Activated naive CD4-positive, alpha-beta T cell treated with anti-CD3 and anti-CD28 coated beads for 36 hours (primary cell): ENCODE measurements around the gene DEPDC4. TPM values are rescaled to one million over a fixed set of nuclear protein-coding genes. Genes with fewer than 3 reads are reported as not detected.
"Not testable (repeated sequence)": the region's sequence is repeated elsewhere in the genome, so short reads cannot be mapped to it uniquely, and the experiment has no call there.

ENCODE experiments used
- CTCF ChIA-PET: fragments of 350-600 bp; sonication (Branson Sonifier 250); formaldehyde crosslinking; loops from one replicate; lab custom pipeline; 2021; ENCODE audit warnings: antibody characterized with exemption; lab: Charles Lee
- DNase-seq: peaks from one replicate; pipeline ENCODE4 v3.0.0-alpha.2; 2020
- H3K27ac Mint-ChIP-seq: one replicate; pipeline ENCODE4 v1.8.0; 2021; ENCODE audit warnings: mild to moderate bottlenecking, mixed read lengths
- H3K27me3 Mint-ChIP-seq: one replicate; pipeline ENCODE4 v1.8.0; 2021; ENCODE audit warnings: low read depth, mixed read lengths
- H3K36me3 Mint-ChIP-seq: one replicate; pipeline ENCODE4 v1.8.0; 2021; ENCODE audit warnings: low read depth, mixed read lengths
- H3K4me1 Mint-ChIP-seq: one replicate; pipeline ENCODE4 v1.8.0; 2021; ENCODE audit warnings: low read depth, mixed read lengths
- H3K4me3 Mint-ChIP-seq: one replicate; pipeline ENCODE4 v1.8.0; 2021; ENCODE audit warnings: mild to moderate bottlenecking, moderate library complexity, mixed read lengths
- H3K9me3 Mint-ChIP-seq: one replicate; pipeline ENCODE4 v1.8.0; 2021; ENCODE audit warnings: mixed read lengths
- intact Hi-C: fragments of 100-400 bp; cut with micrococcal nuclease; formaldehyde crosslinking; loops from one replicate; pipeline ENCODE4 v1.15.1; 2023
- total RNA-seq, 2 experiments: library from RNA; stranded (reverse); gene quantifications; one replicate each; pipeline ENCODE4 v1.2.3, GENCODE V29; 2021

Gene DEPDC4
- total RNA-seq: 1 to 10 TPM; 3.4 to 3.6 TPM

DNA sequence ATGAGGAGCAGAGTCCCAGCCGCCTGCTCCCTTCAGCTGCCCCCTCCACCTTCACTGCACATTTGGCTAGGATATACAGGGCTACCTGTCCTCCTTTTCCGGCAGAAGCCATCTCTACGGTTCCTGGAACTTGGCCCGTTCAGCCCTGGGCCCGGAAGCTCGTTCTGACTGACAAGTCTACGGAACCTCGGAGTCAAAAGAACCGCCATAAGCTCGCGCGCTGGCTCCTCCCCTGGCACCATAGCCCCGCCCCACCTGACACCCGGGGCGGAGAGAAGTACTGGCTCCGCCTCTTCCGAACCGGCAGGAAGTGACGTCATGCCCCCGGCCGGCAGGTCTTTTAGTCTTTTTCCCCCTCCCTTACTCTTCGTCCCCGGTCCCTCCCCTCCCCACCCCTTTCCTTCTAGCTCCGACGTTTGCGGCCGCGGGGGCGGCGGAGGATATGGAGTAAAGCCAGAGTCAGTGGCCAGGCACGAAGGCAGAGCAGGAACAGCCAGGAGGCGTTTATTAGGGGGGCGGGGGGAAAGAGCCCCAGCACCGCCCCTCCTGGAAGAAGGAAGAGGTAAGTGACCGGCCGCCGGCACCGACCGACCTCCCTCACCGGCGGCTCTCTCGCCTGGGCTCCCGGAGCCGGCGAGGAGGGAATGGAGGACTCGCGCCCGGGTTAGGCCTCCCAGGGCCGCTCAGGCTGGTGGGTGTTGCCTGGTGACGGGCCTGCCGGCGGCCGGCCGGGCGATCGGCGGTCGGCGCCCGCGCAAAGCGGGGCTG, at the start of gene DEPDC4, which contains the start of gene SCYL2:
Gene DEPDC4 (minus strand): TSS at position 245 of the 768 bp plus-strand sequence. CDS start 3 bp downstream, at position 242.
Gene SCYL2 (plus strand): TSS at position 343 of the 768 bp plus-strand sequence. CDS start 15,794 bp downstream, outside the sequence.
- CTCF ChIA-PET: interaction anchor here (2.8 kb wide), 1 partner anchor 33 kb away, joined by 9 read pairs; no protein-coding TSS in a partner anchor
- DNase-seq: peak; percentile 95
- H3K9me3 Mint-ChIP-seq: no peaks in the 10 kb centered on the region
- peaks cover 28% of the 10 kb centered on the region for H3K4me1 Mint-ChIP-seq
- H3K36me3 Mint-ChIP-seq: no peaks in the 10 kb centered on the region
- peak within 1 kb of the TSS; percentile 97 for H3K27ac Mint-ChIP-seq
- intact Hi-C loops: loop anchor here (1.0 to 5.0 kb wide), 12 partner anchors 62 to 1854 kb away; partner anchors contain the start of genes ACTR6, BLTP3B, DRAM1 and GAS2L3
- H3K27me3 Mint-ChIP-seq: no peaks in the 10 kb centered on the region
- H3K4me3 Mint-ChIP-seq: peak within 1 kb of the TSS; percentile 96

DNA sequence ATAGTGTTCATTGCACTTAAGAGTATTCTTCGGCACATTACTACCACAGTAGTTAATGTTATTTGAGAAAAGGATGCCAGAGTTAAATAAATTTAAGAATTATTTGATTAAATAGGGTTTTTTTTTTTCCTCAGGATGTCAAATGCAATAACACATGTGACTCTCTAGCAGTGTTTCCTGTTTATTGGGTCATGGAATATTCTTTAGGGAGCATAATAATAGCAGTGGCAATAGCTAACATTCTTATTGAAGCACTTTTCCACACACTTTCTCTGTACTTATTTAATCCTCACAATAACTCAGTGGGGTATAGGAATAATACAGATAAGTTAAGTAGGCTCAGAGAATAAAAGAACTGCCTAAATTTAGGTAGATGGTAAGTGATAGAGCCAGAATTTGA, 44.4 kb upstream of the DEPDC4 start:
- Mint-ChIP-seq H3K27ac (no peak overlapping the region), H3K4me3 (no peak overlapping the region), H3K9me3 (peaks cover 6% of the 10 kb centered on the region), H3K36me3 (peaks cover 17% of the 10 kb centered on the region), H3K4me1 (no peaks in the 10 kb centered on the region), H3K27me3 (no peaks in the 10 kb centered on the region)
- intact Hi-C loops: no loop called here
- DNase-seq: no peak
- CTCF ChIA-PET: no interaction called here

DNA sequence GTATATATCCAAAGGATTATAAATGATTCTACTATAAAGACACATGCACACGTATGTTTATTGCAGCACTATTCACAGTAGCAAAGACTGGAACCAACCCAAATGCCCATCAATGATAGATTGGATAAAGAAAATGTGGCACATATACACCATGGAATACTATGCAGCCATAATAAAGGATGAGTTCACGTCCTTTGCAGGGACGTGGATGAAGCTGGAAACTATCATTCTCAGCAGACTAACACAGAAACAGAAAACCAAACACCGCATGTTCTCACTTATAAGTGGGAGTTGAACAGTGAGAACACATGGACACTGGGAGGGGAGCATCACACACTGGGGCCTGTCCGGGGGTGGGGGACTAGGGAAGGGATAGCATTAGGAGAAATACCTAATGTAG, 41.3 kb upstream of the DEPDC4 start:
- intact Hi-C loops, CTCF ChIA-PET, DNase-seq, H3K4me3 Mint-ChIP-seq, H3K4me1 Mint-ChIP-seq, H3K27me3 Mint-ChIP-seq, H3K27ac Mint-ChIP-seq: not testable (repeated sequence)
- H3K9me3 Mint-ChIP-seq: peaks cover 18% of the 10 kb centered on the region
- H3K36me3 Mint-ChIP-seq: peaks cover 37% of the 10 kb centered on the region

DNA sequence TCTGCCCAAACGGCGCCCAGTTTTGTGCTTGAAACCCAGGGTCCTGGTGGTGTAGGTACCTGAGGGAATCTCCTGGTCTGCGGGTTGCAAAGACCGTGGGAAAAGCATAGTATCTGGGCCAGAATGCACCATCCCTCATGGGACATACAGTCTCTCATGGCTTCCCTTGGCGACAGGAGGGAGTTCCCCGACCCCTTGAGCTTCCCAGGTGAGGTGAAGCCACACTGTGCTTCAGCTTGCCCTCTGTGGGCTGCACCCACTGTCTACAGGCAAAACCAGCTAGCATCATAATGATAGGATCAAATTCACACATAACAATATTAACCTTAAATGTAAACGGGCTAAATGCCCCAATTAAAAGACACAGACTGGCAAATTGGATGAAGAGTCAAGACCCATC, 37.5 kb upstream of the DEPDC4 start:
- H3K27ac Mint-ChIP-seq, intact Hi-C loops: not testable (repeated sequence)

DNA sequence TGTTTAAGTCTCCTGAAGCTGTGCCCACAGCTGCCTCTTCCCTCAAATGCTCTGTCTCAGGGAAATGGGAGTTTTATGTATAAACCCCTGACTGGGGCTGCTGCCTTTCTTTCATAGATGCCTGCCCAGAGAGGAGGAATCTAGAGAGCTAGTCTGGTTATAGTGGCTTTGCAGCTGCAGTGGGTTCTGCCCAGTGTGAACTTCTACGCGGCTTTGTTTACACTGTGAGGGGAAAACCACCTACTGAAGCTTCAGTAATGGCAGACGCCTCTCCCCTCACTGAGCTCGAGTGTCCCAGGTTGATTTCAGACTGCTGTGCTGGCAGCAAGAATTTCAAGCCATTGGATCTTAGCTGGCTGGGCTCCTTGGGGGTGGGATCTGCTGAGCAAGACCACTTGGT, 37.0 kb upstream of the DEPDC4 start:
- no peaks in the 10 kb centered on the region for H3K4me1 Mint-ChIP-seq
- CTCF ChIA-PET: no interaction called here
- intact Hi-C loops: no loop called here

More for the DNA sequence above, 37.5 kb upstream of the DEPDC4 start:
- Mint-ChIP-seq H3K9me3 (peaks cover 26% of the 10 kb centered on the region), H3K36me3 (peaks cover 61% of the 10 kb centered on the region)
- H3K4me3 Mint-ChIP-seq, DNase-seq, CTCF ChIA-PET, H3K4me1 Mint-ChIP-seq, H3K27me3 Mint-ChIP-seq: not testable (repeated sequence)

GRCh38 chr12:100302081-100302480, 35.2 kb upstream of the DEPDC4 start:
- no peak for DNase-seq
- Mint-ChIP-seq H3K4me1 (no peaks in the 10 kb centered on the region), H3K27me3 (no peaks in the 10 kb centered on the region), H3K4me3 (no peak overlapping the region), H3K9me3 (peaks cover 26% of the 10 kb centered on the region), H3K27ac (no peak overlapping the region), H3K36me3 (peaks cover 68% of the 10 kb centered on the region)
- CTCF ChIA-PET: interaction anchor here (0.5 kb wide), 1 partner anchor 560 kb away, joined by 3 read pairs; no protein-coding TSS in a partner anchor
- intact Hi-C loops: no loop called here

More for the DNA sequence above, 37.0 kb upstream of the DEPDC4 start:
- Mint-ChIP-seq H3K36me3 (peaks cover 64% of the 10 kb centered on the region), H3K27me3 (no peaks in the 10 kb centered on the region), H3K27ac (no peak overlapping the region), H3K9me3 (peaks cover 27% of the 10 kb centered on the region), H3K4me3 (no peak overlapping the region)
- DNase-seq: no peak

DNA sequence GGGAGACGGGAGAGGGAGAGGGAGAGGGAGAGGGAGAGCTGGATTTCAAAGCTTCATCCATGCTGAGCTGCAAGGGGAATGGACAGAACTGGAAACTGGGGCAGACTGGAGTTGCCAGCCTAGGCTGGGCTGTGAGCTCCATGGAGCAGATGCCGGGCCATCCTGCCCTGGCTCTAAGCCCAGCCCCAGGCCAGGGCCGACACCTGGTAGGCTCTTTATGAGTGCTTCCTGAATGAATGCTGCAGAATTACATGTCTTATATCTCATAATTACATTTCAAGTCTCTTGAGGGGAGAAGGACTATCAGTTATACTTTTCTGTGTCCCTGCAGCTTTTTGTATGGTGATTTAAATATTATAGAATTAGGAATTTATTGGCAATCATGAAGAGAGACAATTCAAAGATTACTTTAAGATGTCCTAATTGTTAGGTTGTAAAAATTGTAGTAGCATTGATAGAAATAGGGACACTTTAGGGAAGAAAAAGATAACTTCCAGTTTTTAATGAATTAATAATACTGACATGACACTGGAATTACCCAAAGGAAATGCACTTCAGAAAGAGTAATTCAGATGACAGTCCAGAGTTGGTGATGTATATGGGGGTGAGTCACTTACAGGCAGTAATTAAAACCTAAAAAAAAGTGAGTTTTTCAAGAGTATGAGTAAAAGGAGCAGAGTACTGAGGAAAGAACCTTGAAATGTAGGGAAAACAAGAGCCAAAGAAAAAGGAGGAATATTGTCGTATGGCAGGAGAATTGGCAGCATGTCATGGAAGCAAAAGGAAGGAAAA, 29.1 kb upstream of the DEPDC4 start:
- no peak overlapping the region for H3K27ac Mint-ChIP-seq
- no peaks in the 10 kb centered on the region for H3K27me3 Mint-ChIP-seq
- H3K36me3 Mint-ChIP-seq: peaks cover 41% of the 10 kb centered on the region
- no peak overlapping the region for H3K4me3 Mint-ChIP-seq
- DNase-seq: no peak
- intact Hi-C loops: no loop called here
- H3K9me3 Mint-ChIP-seq: peaks cover 10% of the 10 kb centered on the region
- no peaks in the 10 kb centered on the region for H3K4me1 Mint-ChIP-seq
- CTCF ChIA-PET: interaction anchor here (1.1 kb wide), 1 partner anchor 61 kb away, joined by 5 read pairs; no protein-coding TSS in a partner anchor

GRCh38 chr12:100294366-100294765, 27.5 kb upstream of the DEPDC4 start:
- H3K9me3 Mint-ChIP-seq, H3K27me3 Mint-ChIP-seq, H3K4me1 Mint-ChIP-seq, H3K27ac Mint-ChIP-seq, CTCF ChIA-PET, DNase-seq, intact Hi-C loops, H3K4me3 Mint-ChIP-seq: not testable (repeated sequence)
- peaks cover 28% of the 10 kb centered on the region for H3K36me3 Mint-ChIP-seq

- no peaks in the 10 kb centered on the region for H3K27me3 Mint-ChIP-seq
- intact Hi-C loops: no loop called here
- no peak overlapping the region for H3K4me3 Mint-ChIP-seq
Observed at GRCh38 chr12:100293017-100293416, 26.1 kb upstream of the DEPDC4 start.

GRCh38 chr12:100290016-100290415, 23.1 kb upstream of the DEPDC4 start:
- H3K27me3 Mint-ChIP-seq: no peaks in the 10 kb centered on the region
- CTCF ChIA-PET: no interaction called here
- H3K36me3 Mint-ChIP-seq: peaks cover 12% of the 10 kb centered on the region
- no peaks in the 10 kb centered on the region for H3K9me3 Mint-ChIP-seq
- intact Hi-C loops: no loop called here
- DNase-seq: no peak
- no peak overlapping the region for H3K27ac Mint-ChIP-seq
- H3K4me3 Mint-ChIP-seq: no peak overlapping the region
- H3K4me1 Mint-ChIP-seq: no peaks in the 10 kb centered on the region

More at GRCh38 chr12:100293017-100293416, 26.1 kb upstream of the DEPDC4 start:
- DNase-seq: no peak
- CTCF ChIA-PET: interaction anchor here (0.6 kb wide), 1 partner anchor 141 kb away, joined by 3 read pairs; no protein-coding TSS in a partner anchor
- Mint-ChIP-seq H3K4me1 (no peaks in the 10 kb centered on the region), H3K36me3 (peaks cover 17% of the 10 kb centered on the region), H3K9me3 (no peaks in the 10 kb centered on the region), H3K27ac (no peak overlapping the region)

- no peak for DNase-seq
- CTCF ChIA-PET: no interaction called here
- Mint-ChIP-seq H3K36me3 (peaks cover 12% of the 10 kb centered on the region), H3K27me3 (no peaks in the 10 kb centered on the region), H3K27ac (no peak overlapping the region), H3K4me1 (no peaks in the 10 kb centered on the region), H3K4me3 (no peak overlapping the region), H3K9me3 (no peaks in the 10 kb centered on the region)
- intact Hi-C loops: no loop called here
Observed at GRCh38 chr12:100289038-100289437, 22.2 kb upstream of the DEPDC4 start.

- CTCF ChIA-PET, DNase-seq, H3K27me3 Mint-ChIP-seq, H3K4me3 Mint-ChIP-seq, intact Hi-C loops, H3K9me3 Mint-ChIP-seq, H3K4me1 Mint-ChIP-seq, H3K27ac Mint-ChIP-seq, H3K36me3 Mint-ChIP-seq: not testable (repeated sequence)
Observed at GRCh38 chr12:100284556-100284955, 17.7 kb upstream of the DEPDC4 start.
